Measurements from ENCODE around the gene DPPA4.

Gene DPPA4

DNA sequence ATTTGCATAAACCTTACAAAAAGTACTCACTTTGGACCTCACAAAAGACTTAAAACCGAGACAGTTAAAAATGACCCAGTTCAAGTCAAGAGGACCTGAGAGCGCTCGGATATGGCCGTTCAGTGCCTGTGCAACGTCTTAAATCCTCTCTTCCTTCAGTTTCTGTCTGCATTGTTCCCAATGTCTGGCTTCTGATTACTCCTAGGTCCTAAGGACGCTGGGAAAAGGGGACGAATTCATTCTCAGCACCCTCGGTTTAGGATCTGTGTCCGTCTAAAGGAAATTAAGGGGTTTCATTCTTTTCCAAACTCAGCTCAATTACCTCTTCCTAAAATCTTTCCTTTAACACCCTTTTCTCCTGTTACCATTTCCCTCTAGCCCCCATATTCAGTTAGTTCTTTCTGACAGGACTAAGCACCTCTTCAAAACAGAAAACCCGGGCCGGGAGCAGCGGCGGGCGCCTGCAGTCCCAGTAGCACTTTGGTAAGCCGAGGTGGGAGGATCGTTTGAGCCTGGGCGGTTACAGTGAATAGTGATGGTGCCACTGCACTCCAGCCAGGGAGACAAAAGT lies 970 bp downstream of the DPPA4 start:
- no peak for DNase-seq

- DNase-seq, result no peak
These were observed 2.8 kb downstream of the DPPA4 start for GRCh38 chr3:109334572-109334971.

- DNase-seq, result no peak
These were observed 5.7 kb downstream of the DPPA4 start for GRCh38 chr3:109331692-109332091.

GRCh38 chr3:109330405-109330804 lies 6.9 kb downstream of the DPPA4 start:
- no peak for DNase-seq

GRCh38 chr3:109328202-109328601 lies 9.1 kb downstream of the DPPA4 start:
- no peak for DNase-seq

DNA sequence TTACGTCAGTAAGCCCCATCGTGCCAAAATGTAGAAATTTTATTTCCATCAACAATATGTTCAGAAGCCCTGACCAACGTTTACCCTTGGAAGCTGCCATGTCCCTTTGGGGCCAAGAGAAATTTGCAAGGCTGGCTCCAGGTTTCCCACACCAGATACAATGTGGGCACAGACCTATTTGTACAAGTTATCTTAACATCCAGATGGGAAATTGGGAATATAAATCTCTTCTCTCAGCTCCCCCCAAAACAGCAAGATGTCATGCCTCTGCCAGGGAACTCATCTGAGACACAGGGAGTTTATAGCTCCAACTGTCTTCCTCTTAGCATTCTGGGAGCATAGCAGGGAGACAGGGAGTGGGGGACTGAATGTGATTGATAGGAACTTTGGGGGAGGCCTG lies 11.7 kb downstream of the DPPA4 start:
- no peak for DNase-seq

DNA sequence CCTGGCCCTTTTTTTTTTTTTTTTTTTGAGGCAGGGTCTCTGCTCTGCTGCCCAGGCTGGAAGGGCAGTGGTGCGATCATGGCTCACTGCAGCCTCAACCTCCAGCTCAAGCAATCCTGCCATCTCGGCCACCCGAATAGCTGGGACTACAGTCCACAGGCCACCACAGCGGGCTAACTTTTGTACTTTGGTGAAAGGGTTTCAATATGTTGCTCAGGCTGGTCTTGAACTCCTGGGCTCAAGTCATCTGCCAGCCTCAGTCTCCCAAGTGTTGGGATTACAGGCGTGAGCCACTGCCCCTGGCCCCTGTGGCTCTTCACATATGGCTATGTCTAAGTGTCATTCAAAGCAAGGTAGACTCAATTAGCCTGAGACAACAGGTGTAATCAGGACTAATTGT lies 12.2 kb downstream of the DPPA4 start:
- no peak for DNase-seq

DNA sequence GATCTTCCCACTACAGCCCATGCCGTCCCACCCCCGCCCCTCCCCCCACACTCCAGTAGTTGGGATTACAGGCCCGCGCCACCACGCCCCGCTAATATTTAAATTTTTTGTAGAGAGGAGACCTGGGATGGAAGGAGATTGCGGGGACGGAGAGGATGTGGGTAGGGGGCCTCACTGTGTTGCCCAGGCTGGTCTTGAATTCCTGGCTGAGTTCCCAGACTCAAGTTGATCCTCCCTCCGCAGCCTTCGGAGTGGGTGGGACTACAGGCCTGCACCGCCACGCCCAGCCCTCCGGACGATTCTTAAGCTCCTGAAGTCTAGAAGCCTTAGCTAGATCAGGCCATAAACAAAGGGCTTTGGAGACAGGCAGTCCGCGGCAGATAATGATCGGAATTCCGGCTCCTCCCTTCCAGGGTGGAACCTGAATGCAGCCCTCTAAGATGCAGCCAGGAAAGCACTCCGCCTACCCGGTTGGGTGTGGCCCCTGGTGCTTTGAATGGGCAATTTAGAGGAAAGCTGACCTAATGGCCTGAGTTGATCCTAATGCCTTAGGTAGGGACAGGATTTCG lies 21.1 kb downstream of the DPPA4 start, which contains the start of gene DPPA2:
TSS of gene DPPA2 (minus strand) at position 356 of the 569 bp plus-strand sequence. CDS start 1,975 bp downstream, outside the sequence.
- DNase-seq, result no peak

DNA sequence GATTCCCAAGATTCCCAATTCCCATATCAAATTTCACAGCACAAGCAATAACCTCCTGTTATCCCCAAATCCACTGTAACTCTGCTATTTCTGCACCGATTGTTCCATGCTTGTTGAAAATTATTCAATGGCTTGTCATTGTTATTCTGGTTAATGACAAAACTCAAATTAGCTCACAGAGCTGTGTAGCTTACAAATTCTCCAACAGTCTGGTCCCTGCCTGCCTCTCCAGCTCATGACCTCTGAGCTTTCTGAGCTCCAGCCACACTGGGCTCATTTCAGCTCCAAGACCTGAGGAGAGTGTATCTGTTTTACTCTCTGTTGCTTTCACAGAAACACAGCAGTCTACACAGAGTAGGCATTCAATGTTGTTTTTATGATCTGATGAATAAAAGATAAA lies 24.3 kb downstream of the DPPA4 start:
- DNase-seq, result no peak

GRCh38 chr3:109297496-109297895 lies 39.9 kb downstream of the DPPA4 start:
- DNase-seq, result no peak

DNA sequence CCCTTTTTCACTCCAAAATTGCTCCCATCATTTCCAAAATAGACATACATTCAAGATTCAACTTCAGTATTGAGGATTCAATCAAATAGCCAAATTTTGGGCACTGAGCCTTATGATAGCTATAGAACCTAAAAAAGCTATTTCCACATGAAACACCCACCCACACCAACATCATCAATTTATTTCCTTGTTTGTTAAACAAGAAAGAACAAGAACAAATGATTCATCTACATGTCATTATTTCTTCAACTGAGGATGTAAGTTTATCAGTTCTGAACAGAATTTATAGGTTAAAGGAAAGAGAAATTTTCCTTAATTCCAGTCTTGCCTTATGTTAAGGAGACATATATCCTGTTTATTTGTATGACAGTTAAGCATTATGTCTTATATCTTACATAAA lies 53.3 kb downstream of the DPPA4 start:
- DNase-seq, result no peak

GRCh38 chr3:109278546-109278945 lies 58.8 kb downstream of the DPPA4 start:
- DNase-seq, result no peak

DNA sequence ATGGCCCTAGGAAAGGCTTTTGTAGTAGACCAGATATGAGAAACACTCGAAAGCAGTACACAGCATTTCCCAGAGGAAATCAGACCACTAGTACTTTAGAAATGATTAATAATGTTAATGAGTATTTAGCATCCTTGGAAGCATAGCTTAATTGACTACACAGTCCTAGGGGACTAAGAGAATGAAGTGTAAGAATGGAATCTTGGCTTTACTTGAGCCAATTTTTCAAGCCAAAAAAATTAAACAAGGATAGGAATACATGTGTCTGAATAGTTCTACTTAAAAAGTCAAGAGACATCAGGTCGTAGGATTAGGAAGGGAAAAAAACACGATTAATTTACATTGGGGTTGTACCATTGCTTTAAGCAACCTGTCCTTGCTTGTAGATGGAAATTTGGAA lies 59.2 kb downstream of the DPPA4 start:
- no peak for DNase-seq
